Measurements from ENCODE around the gene CCDC201. TPM values are rescaled to one million over a fixed set of nuclear protein-coding genes. Genes with fewer than 3 reads are reported as not detected.

Gene CCDC201
- polyA plus RNA-seq, 2 of the 4 experiments (the other 2 are of a cell fraction): 0.03 TPM; not detected in 1

- peak overlapping the region in 1 of 2 experiments; percentile 86; a peak in 2 of 6 replicates for H3K27ac ChIP-seq
- ChIA-PET POLR2A (interaction anchor here (1.4 kb wide), 1 partner anchor 31 kb away, joined by 4 read pairs; the partner anchor contains the start of gene IGFBP3), CTCF (interaction anchor here (0.5 to 3.9 kb wide), 22 partner anchors 8 to 1304 kb away, joined by 3 to 27 read pairs (median 6); no protein-coding TSS in a partner anchor)
- peak overlapping the region; percentile 97 for H3K4me2 ChIP-seq
- whole genome bisulfite sequencing (ENCODE audit: missing lambda C conversion rate): 78% methylated on average over 8 of the region's 8 CpGs
- peaks cover 34% of the 10 kb centered on the region for H3K4me1 ChIP-seq
- TF ChIP-seq MAZ (IDR thresholded peaks at IDR 0.05; ENCODE audit: borderline replicate concordance, low read depth, low read length): no peak
- no peak for TF ChIP-seq GATA3 (IDR thresholded peaks at IDR 0.05; ENCODE audit: borderline replicate concordance)
- TF ChIP-seq CBX8 (IDR thresholded peaks at IDR 0.05): no peak
- TF ChIP-seq JUNB (IDR thresholded peaks at IDR 0.05): no peak
- no peak for TF ChIP-seq HOXA7 (CRISPR knock-in tag; IDR thresholded peaks at IDR 0.05)
- no peak for TF ChIP-seq BHLHE40 (IDR thresholded peaks at IDR 0.05; ENCODE audit: low read depth, low read length)
- no peak for TF ChIP-seq RARB (CRISPR knock-in tag; IDR thresholded peaks at IDR 0.05)
- TF ChIP-seq PBX3 (IDR thresholded peaks at IDR 0.05): no peak
- no peak for TF ChIP-seq POLR2AphosphoS2 (conservative IDR thresholded peaks at IDR 0.05; ENCODE audit: low read length)
- no peak for DNase-seq (ENCODE audit: low read depth in 1 of 2, low spot score in 1 of 2)
- H3K9me3 ChIP-seq: no peaks in the 10 kb centered on the region
- FAIRE-seq: no peak
- H3K4me3 ChIP-seq: no peak overlapping the region; the same call in 2 of the 3 replicates
- ATAC-seq: no peak
Observed at GRCh38 chr7:45890125-45890901, 17.4 kb upstream of the CCDC201 start.

DNA sequence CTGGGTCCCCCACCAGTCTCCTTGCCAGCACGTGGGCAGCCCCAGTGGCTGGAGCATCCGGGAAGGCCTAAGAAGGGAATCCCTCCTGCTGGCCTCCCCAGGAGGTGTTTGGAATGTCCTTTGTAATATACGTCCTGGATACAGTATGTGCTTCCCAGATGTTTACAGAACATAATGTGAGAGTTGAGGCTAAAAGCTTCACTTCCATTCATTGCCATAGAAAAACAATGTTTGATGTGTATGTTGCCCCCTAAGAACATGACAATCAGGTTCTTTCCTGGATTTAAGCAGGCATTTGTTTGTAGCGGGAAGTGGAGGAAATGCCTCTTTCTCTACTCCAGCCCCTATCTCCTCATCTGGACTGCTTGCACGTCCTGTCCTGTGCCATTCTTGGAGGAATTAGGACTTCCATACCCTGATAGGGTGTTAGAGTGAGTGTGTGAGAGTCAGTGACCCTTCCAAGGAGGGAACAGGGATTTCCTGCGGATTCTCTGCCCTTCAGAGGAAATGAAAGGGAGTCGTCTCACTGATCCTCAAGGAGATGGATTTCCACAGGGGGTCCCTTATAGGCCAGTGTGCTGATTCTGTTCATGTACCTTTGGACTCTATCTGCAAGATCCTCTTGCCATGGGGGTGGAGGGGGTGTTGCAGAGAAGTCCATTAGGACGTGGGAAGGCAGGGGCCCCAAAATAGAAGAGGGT is 16.6 kb upstream of the CCDC201 start:
- CTCF ChIA-PET: interaction anchor here (0.5 to 7.8 kb wide), 12 partner anchors 7 to 1291 kb away, joined by 3 to 51 read pairs (median 8); partner anchors contain the start of gene IGFBP3

DNA sequence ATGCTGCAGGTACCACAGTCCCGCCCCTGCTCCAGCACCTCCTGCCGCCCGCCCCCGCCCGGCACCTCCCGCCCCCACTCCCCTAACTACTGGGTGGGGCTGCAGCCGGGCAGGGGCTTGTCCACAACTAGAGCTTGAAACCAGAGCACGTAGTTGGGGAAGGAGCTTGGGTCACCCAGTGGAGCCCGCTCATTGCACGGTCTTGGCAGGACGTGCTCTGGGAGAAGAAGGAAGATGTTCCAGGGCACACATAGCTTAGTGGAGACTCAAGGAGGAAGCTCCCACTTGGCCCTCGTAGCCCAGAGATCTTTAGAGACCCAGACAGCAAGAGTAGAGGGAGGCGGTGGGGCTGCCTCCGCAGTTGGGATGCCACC is 16.1 kb upstream of the CCDC201 start:
- WGBS (ENCODE audit: missing lambda C conversion rate): 25% methylated on average over 5 of the region's 14 CpGs
- CTCF ChIA-PET: interaction anchor here (0.5 to 7.8 kb wide), 7 partner anchors 11 to 1292 kb away, joined by 3 to 51 read pairs (median 14); partner anchors contain the start of gene IGFBP3
- TF ChIP-seq POLR2A (IDR thresholded peaks at IDR 0.05; ENCODE audit: low read length) (0 out of 2 replicates have a peak, but pooled peaks have one; percentile 2), RNF2 (IDR thresholded peaks at IDR 0.05; ENCODE audit: borderline replicate concordance, low read depth) (no peak)
- FAIRE-seq: no peak
- H3K4me2 ChIP-seq: peak overlapping the region; percentile 97
- peak in 1 of 2 experiments; percentile 43 for DNase-seq (ENCODE audit: low read depth in 1 of 2, low spot score in 1 of 2)
- ATAC-seq: peak; percentile 48 to 57
- POLR2A ChIA-PET: interaction anchor here (2.3 kb wide), 1 partner anchor 32 kb away, joined by 9 read pairs; the partner anchor contains the start of gene IGFBP3
- no peaks in the 10 kb centered on the region for H3K9me3 ChIP-seq
- peaks cover 47% of the 10 kb centered on the region for H3K4me1 ChIP-seq
- H3K4me3 ChIP-seq: peak overlapping the region; percentile 74
- peak overlapping the region; percentile 86 to 89 for H3K27ac ChIP-seq

More for the DNA sequence above, 16.6 kb upstream of the CCDC201 start:
- TF ChIP-seq ZSCAN20 (CRISPR knock-in tag; IDR thresholded peaks at IDR 0.05) (no peak), FOSB (CRISPR knock-in tag; IDR thresholded peaks at IDR 0.05) (no peak), EHMT2 (IDR thresholded peaks at IDR 0.05; ENCODE audit: low read depth) (no peak), NPAS2 (CRISPR knock-in tag; IDR thresholded peaks at IDR 0.05; ENCODE audit: borderline replicate concordance) (no peak), CBX8 (IDR thresholded peaks at IDR 0.05) (no peak)
- TF ChIP-seq, protein P1, sequence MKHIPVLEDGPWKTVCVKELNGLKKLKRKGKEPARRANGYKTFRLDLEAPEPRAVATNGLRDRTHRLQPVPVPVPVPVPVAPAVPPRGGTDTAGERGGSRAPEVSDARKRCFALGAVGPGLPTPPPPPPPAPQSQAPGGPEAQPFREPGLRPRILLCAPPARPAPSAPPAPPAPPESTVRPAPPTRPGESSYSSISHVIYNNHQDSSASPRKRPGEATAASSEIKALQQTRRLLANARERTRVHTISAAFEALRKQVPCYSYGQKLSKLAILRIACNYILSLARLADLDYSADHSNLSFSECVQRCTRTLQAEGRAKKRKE (CRISPR knock-in tag; IDR thresholded peaks at IDR 0.05; ENCODE audit: low read depth): no peak
- TF ChIP-seq, protein P2, sequence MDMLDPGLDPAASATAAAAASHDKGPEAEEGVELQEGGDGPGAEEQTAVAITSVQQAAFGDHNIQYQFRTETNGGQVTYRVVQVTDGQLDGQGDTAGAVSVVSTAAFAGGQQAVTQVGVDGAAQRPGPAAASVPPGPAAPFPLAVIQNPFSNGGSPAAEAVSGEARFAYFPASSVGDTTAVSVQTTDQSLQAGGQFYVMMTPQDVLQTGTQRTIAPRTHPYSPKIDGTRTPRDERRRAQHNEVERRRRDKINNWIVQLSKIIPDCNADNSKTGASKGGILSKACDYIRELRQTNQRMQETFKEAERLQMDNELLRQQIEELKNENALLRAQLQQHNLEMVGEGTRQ (IDR thresholded peaks at IDR 0.05): no peak
- POLR2A ChIA-PET: interaction anchor here (2.3 kb wide), 1 partner anchor 32 kb away, joined by 9 read pairs; the partner anchor contains the start of gene IGFBP3
- ATAC-seq: peak in 1 of 2 experiments; percentile 15; a peak in 3 of 6 replicates
- FAIRE-seq: no peak
- H3K4me3 ChIP-seq: peak overlapping the region; percentile 74
- WGBS (ENCODE audit: missing lambda C conversion rate): 74% methylated on average over 8 of the region's 8 CpGs
- H3K4me2 ChIP-seq: peak overlapping the region; percentile 97
- DNase-seq (ENCODE audit: low read depth in 1 of 2, low spot score in 1 of 2): no peak
- H3K27ac ChIP-seq: peak overlapping the region; percentile 86 to 89
- H3K9me3 ChIP-seq: no peaks in the 10 kb centered on the region
- H3K4me1 ChIP-seq: peaks cover 42% of the 10 kb centered on the region

Measured in A549 (cell line).